NCI-H2171 (cell line): ENCODE results near the gene TMEM150B.
"Not testable (repeated sequence)": the region's sequence is repeated elsewhere in the genome, so short reads cannot be mapped to it uniquely, and the experiment has no call there.

Experiments
- DNase-seq: peaks from one replicate; lab custom pipeline; 2025; lab: John Stamatoyannopoulos, UW

Gene TMEM150B

DNA sequence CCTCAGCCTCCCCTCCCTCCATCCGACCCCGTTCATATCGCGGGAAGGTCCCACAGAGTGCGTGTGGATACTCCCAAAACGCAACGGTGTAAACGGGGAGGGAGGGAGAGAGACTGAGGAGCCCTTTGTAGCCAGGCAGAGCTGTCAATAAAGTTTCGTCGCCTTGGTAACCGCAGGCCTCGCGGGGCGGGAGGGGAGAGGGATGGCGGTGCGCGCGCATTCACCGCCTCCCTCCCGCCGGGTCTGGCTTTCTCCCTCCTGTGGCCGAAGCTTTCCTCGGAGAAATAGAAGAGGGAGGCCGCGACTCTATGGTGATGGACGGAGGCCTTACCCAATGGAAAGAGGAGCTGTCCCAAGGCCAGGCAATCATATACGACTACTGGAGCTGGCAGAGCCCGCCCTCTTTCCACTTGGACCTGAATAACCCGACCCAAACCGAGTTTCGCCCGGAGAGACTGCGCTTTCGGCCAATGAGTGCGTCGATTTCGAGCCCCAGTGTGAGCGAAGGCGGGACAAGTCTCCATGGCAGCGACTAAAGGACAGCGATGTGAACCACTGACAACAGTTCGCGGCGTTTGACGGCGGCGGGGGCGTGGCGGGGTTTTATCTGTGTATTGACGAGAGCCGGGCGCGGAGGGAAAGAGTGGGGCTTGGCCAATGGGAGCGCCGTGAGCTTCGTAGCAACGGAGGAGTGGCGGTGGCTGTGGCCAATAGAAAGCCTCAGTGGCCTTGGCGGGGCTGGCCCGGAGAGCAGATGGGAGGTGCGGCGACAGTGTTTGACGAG lies 14.2 kb upstream of the TMEM150B start, which contains the start of gene KMT5C:
Gene KMT5C (plus strand): TSS at position 772 of the 784 bp plus-strand sequence. CDS start 2,061 bp downstream, outside the sequence.
- DNase-seq = peak; percentile 100

DNA sequence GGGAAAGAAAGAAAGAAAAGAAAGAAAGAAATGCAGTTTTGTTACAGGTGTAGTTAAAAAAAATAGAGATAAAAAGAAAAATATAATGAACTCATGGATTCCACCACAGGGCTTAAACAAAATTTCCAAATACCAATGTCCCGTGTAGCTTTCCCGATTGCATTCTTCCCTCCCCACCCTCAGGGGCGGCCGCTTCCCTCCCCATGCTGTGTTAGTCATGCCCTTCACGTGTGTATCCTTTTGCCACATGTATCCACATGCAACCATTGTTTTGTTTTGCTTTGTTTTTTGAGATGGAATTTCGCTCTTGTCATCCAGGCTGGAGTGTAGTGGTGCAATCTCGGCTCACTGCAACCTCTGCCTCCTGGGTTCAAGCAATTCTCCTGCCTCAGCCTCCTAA lies 11.0 kb upstream of the TMEM150B start:
- DNase-seq = no peak

GRCh38 chr19:55333870-55334269 lies 8.7 kb upstream of the TMEM150B start:
- DNase-seq = no peak

DNA sequence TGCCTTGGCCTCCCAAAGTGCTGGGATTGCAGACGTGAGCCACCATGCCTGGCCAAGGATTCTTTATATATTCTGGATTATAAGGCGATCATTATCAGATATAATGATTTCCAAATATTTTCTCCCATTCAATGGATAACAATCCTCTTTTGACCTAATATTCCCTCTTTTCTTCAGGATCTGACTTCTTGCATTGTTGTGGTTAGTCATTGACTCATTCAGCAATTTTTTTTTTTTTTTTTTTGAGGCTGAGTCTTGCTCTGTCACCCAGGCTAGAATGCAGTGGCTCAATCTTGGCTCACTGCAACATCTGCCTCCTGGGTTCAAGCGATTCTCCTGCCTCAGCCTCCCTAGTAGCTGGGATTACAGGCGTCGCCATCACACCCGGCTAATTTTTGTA lies 4.7 kb upstream of the TMEM150B start:
- not testable (repeated sequence) for DNase-seq

- DNase-seq = not testable (repeated sequence)
These were observed 3.7 kb upstream of the TMEM150B start for GRCh38 chr19:55328774-55329318.

- no peak for DNase-seq
These were observed 479 bp downstream of the TMEM150B start for GRCh38 chr19:55324662-55325061.

GRCh38 chr19:55322204-55322885 lies 2.8 kb downstream of the TMEM150B start:
- no peak for DNase-seq

DNA sequence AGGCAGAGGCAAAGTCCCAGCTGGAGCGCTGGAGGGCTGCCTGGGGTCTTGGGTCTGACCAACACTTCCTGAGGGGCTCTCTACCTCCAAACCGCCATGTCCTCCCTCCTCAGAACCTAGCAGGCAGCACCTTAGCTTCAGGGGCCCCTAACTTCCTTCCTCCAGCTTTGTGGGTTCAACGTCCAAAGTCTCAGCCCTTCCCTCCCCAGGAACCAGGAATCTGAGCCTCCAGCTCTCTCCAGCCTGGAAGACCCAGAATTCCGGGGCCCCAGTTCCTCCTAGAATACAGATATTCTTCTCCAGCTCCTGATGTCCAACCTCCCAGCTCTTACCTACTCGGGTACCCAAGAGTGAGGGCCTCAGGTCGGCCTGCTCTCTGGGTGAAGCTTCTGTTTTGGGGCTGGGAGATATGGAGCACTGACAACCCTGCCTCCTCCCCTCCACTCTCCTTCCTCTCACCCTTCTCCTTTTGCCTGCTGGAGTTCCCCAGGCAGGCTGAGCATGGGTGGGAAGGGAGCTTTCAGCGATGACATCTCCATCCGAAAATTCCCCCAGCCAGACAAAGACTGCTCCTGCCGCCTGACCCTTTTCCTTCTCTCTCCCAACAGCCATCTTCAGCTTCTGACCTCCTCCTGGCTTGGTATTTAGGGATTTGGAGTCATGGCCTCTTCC lies 3.5 kb downstream of the TMEM150B start:
- DNase-seq = no peak

GRCh38 chr19:55320844-55321419 lies 4.2 kb downstream of the TMEM150B start:
- DNase-seq = no peak

- DNase-seq = no peak
These were observed 5.4 kb downstream of the TMEM150B start for GRCh38 chr19:55319785-55320184.

DNA sequence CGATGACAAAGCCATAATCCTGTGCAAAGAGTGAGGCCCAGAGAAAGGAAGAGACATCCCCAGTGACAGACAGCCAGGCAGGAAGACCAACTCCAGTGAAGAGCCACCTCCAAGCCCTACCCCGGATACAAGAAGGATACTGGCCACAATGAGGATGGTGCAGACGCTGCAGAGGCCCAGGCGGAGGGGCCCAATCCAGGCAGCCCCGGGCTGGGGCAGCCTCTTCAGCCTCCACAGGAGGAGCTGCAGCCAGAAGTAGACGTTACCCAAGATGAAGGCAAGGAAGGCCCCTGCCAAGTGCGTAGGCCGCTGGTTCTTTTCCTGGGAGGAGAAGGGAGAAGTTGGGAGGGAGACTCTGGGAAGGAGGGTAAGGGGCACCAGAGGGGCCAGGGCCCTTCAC lies 8.5 kb downstream of the TMEM150B start:
- DNase-seq = no peak

GRCh38 chr19:55315956-55316525 lies 9.1 kb downstream of the TMEM150B start:
- no peak for DNase-seq

DNA sequence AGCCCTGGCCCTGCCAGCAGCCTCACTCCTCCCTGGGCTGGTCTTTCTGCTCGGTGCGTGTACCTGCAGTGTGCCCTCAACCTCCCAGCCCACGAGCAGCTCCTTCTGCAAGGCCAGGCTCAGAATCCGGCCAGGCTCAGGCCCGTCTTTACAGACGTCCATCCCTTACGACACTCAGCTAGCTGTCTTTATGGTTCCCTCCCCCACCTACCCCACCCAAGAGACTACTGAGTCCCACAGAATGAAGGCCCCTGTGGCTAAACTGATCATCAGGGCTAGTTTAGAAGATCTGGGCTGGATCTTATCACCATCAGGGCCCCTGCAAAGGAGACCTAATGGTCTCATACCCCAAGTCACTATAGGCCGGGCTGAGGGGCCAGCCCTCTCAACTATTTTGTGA lies 10.7 kb downstream of the TMEM150B start:
- DNase-seq = no peak

- no peak for DNase-seq
These were observed 12.3 kb downstream of the TMEM150B start for GRCh38 chr19:55312621-55313512.

DNA sequence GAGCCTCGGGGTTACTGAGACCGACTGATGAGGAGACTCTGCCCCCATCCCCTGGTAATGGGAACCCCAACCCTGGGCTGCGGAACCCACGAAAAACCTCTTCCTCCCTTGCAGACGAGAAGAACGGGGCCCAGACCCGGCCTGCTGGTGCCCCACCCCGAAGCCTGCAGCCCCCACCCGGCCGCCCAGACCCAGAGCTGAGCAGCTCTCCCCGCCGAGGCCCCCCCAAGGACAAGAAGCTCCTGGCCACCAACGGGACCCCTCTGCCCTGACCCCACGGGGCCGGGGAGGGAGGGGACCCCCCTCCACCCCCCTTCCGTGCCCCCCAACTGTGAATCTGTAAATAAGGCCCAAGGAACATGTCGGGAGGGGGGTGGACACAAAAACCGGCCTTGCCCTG lies 13.3 kb downstream of the TMEM150B start:
- DNase-seq = no peak

DNA sequence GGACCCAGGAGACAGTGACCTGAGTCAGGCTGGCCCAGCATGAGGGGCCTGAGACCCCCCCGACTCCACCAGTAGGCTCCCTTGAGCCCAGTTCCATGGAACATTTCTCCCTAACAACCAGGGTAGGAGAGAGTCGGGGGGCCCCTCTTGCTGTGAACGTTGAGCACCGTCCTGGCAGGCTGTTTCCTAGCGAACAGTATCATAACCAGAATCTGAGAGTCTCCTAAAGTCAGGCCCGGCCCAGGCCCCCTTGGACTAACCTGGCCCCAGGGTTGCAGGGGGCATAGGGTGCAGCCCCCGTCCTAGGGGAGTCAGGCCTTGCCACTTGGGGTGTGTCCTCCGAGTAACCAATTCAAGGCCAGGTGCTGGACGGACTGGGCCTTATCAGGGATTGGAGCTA lies 13.7 kb downstream of the TMEM150B start:
- no peak for DNase-seq

- DNase-seq = no peak
These were observed 14.6 kb downstream of the TMEM150B start for GRCh38 chr19:55310498-55310897.

- no peak for DNase-seq
These were observed 15.7 kb downstream of the TMEM150B start for GRCh38 chr19:55309448-55309847.

DNA sequence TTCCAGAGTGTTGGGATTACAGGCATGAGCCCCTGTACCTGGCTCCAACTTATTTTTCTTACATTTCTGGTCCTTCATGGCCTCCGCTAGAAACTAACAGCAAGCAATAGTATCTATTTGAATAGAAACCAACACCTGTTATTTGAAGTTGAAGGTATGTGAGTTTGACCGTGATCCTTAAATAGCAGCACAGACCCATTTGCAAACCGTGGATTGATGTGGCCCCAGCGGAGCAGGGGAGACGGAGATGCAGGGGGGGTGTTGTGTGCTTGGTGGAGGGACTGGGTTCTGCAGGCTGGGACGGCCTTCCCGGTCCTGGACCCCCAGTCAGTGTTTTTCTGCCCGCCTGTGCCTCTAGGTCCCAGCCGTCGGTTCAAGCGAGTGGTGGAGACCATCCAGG lies 16.9 kb downstream of the TMEM150B start:
- no peak for DNase-seq

GRCh38 chr19:55306712-55307111 lies 18.4 kb downstream of the TMEM150B start:
- DNase-seq = no peak
